HG03045 (cell line): Measurements from ENCODE around the gene SMR3B.

ENCODE experiments used
- ATAC-seq: cut with Tn5 transposase; IDR thresholded peaks from one replicate; pipeline ENCODE4 v1.9.1; 2021; ENCODE audit warnings: mild to moderate bottlenecking, moderate library complexity; ENCODE audit not compliant: unreplicated experiment

Gene SMR3B

GRCh38 chr4:70382691-70383181 lies at the start of gene SMR3B:
Gene SMR3B, plus strand, starts transcription at chr4:70383131. Its CDS starts 1,380 bp downstream, at chr4:70384511.
- no peak for ATAC-seq

GRCh38 chr4:70334681-70335080 lies 48.2 kb upstream of the SMR3B start, which contains the start of gene CABS1:
Gene CABS1, plus strand, starts transcription at chr4:70334981. Its CDS starts 59 bp downstream, at chr4:70335040.
- no peak for ATAC-seq

GRCh38 chr4:70336043-70336442 lies 46.9 kb upstream of the SMR3B start:
- no peak for ATAC-seq

GRCh38 chr4:70337886-70338420 lies 45.0 kb upstream of the SMR3B start:
- no peak for ATAC-seq

DNA sequence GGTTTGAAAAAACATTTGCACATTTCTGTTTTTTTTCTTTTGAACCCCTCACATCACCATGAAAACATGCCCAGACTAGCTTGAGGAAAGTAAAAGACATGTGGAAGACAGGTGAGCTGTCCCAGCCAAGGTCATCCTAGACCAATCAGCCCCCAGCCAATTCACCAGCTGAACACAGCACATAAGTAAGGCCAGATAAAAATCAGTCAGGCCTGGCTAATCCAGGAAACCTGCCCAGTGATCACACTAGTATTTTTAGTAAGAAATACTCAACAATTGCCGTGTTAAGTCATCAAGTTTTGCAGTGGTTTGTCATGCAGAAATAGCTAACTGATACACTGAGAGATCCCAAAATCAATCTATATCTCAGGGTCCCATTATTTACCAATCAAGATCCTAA lies 26.7 kb upstream of the SMR3B start:
- no peak for ATAC-seq

DNA sequence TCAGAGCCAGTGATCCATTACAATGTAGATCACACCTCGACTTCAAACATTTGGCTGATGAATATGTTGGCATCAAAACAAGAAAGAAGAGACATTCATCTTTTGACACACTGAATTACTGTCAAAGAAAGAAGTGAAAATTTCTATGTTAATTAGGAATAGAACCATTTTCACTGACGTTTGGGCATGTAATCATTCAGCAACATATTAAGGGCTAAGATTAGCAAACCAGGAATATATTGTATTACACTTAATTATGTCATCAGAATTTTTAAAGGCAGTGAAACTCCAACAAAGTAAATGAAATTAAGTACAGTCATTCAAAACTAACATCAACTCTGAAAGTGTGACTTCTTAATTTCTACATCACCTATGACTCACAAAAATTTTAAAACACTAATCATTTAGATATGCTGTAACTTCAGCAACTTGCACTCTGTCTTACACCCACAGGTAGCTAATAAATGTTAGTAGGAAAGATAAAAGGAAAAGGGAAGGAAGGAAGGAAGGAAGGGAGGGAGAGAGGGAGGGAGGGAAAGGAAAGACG lies 23.7 kb upstream of the SMR3B start:
- no peak for ATAC-seq

DNA sequence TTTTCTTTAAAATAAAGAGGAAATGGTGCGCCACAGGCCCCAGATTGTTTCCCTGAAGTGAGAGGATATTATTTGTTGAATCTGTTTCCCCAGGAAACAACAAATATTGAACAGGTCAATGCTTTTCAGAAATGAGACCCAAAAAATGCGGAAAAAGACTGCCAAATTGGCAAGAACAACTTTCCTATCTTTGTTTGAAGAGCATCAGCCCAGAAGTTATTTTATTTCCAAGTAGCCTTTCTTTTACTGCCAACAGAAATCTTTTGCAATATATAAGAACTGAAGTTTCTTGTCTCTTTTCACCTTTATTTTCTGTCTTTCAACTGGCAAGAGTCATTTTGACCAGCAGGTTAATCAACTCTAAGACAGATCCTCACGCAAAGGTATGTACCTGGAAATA lies 22.5 kb upstream of the SMR3B start, which contains the start of gene SMR3A:
SMR3A (plus strand) TSS at position 301 of the 400 bp plus-strand sequence. CDS start 1,356 bp downstream, outside the sequence.
- ATAC-seq = no peak

GRCh38 chr4:70364002-70364401 lies 18.9 kb upstream of the SMR3B start:
- ATAC-seq = no peak

GRCh38 chr4:70365479-70365878 lies 17.5 kb upstream of the SMR3B start:
- ATAC-seq = no peak

- ATAC-seq = no peak
Observed at GRCh38 chr4:70367813-70368212, 15.1 kb upstream of the SMR3B start.

DNA sequence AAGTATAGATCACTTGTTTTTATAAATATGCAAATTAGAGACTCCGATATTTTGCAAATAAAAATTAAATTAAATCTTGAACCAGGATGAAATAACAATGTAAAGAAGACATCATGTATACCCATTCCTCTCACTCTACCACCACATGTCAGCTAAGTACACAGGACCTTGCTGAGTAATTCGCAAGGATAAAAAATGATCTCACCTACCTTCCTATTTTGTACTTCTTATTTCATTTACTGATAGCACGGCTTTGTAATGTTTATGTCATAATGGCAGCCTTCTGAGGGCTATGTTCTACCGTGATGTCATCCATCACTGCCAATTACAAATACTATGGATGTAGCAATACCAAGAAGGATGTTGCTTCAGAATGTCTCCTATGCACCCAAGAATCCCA lies 10.9 kb upstream of the SMR3B start:
- no peak for ATAC-seq

GRCh38 chr4:70372760-70373159 lies 10.2 kb upstream of the SMR3B start:
- ATAC-seq = no peak

DNA sequence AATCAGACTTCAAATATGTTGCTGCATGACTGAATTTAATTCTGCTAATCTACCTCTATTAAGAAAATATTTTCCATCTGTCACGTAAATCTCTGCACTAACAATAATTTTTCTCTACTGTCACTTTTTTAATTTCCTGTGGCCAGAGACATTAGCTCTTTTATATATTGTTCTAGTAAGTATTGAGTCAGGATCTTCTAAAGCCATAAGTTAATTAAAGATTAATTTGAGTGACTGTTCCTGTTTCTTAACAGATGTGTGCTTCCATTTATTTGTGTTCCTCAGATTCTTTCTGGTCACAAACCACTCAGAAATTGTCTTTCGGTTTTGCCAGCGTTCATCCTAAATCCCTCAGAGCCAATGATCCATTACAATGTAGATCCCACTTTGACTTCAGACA lies 2.4 kb upstream of the SMR3B start:
- no peak for ATAC-seq

DNA sequence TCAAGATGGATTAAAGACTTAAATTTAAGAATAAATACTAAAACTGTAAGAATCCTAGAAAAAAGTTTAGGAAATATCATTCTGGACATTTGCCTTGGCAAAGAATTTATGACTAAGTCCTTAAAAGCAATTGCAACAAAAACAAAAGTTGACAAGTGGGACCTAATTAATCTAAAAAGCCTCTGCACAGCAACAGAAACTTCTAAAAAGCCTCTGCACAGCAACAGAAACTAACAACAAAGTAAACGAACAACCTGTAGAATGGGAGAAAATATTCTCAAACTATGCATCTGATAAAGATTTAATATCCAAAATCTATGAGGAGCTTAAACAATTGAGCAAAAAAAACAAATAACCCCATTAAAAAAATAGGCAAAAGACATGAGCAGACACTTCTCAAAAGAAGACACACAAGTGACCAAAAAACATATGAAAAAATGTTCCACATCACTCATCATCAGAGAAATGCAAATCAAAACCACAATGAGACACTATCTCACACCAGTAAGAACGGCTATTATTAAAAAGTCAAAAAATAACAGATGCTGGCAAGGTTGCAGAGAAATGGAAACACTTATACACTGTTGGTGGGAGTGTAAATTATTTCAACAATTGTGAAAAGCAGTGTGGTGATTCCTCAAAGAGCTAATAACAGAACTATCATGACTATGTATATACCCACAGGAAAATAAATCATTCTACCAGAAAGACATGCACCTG lies 9.3 kb downstream of the SMR3B start:
- peak; percentile 54 for ATAC-seq

- ATAC-seq = no peak
Observed at GRCh38 chr4:70397580-70397979, 14.6 kb downstream of the SMR3B start, which contains the start of gene OPRPN. Gene OPRPN, plus strand, starts transcription at chr4:70397940. Its CDS starts 1,346 bp downstream, at chr4:70399286.

DNA sequence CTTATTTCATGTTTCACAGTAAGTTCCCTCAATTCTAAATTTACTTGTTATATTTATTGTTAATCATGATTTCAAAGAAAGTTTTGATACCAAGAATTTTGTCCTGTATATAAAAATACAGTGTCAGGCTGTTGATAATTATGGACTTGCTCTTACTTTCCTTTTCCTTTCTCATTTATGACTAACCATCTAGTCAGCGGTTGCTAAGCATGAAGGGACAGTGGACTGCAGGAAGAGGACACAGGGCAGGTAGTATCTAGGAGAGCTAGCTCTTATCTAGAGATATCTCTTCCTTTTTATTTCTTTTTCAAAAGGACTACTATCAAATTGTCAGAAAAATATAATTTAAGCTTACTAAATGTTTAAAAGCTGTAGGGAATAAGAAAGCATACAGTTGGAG lies 16.4 kb downstream of the SMR3B start:
- no peak for ATAC-seq

GRCh38 chr4:70402762-70403161 lies 19.8 kb downstream of the SMR3B start:
- peak; percentile 65 for ATAC-seq

GRCh38 chr4:70405765-70406164 lies 22.8 kb downstream of the SMR3B start:
- ATAC-seq = no peak

- no peak for ATAC-seq
Observed at GRCh38 chr4:70425306-70425705, 42.4 kb downstream of the SMR3B start.

GRCh38 chr4:70426789-70427188 lies 43.9 kb downstream of the SMR3B start:
- ATAC-seq = no peak

GRCh38 chr4:70437197-70437596 lies 54.3 kb downstream of the SMR3B start:
- ATAC-seq = no peak
